ENCODE data around the gene KRT39.

Gene KRT39

DNA sequence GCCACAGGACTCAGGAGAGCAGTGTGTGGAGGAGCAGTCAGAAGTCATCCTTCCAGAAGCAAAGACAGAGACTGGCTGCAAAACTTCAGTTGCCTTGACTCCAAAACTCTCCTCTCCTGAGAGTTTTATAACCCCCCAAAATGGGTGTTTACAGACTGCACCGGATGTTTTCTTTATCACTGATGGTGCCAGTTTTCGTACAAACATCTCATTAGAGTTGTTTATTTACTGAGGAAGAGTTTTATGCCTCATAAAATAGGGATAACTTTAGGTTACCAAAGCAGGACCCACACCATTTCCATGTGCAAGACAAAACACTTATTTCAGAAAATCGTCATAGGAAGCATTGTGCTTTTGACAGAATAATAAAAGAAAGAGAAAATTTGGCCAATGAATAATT, 17.5 kb upstream of the KRT39 start, which contains the start of gene KRT40:
Gene KRT40, minus strand, starts transcription at position 101 of the 400 bp plus-strand sequence. Its CDS starts 53 bp downstream, at position 48.
- no peak for TF ChIP-seq CTCF (IDR thresholded peaks at IDR 0.05; ENCODE audit: low read length, missing control alignments)
- no peak within 1 kb of the TSS for H3K4me3 ChIP-seq (replicated peaks; ENCODE audit: low read depth, low read length)
- no peak for DNase-seq (ENCODE audit: low read depth)

GRCh38 chr17:40981115-40981514, 14.4 kb upstream of the KRT39 start:
- no peak for TF ChIP-seq CTCF (IDR thresholded peaks at IDR 0.05; ENCODE audit: low read length, missing control alignments)
- DNase-seq (ENCODE audit: low read depth) = no peak
- H3K4me3 ChIP-seq (replicated peaks; ENCODE audit: low read depth, low read length) = no peak overlapping the region

DNA sequence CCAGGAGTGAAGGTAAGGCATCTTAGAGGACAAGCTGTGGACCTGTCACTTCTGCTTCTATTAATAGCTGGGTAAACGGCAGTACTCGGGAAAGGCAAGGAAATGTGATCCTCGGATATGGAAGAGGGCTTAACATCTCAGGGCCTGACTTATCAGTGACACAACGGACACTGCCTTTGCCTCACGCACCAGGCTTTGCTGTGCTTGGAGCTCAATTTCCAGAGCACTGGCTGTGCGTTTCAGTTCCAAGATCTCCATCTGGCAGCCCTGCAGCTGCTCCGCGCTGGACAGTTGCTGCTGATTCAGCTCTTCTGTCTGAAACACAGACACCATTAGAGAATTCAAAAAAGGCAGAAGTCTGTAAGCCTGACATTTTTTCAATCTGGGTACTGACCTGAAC, 13.8 kb upstream of the KRT39 start:
- no peak for TF ChIP-seq CTCF (IDR thresholded peaks at IDR 0.05; ENCODE audit: low read length, missing control alignments)
- H3K4me3 ChIP-seq (replicated peaks; ENCODE audit: low read depth, low read length) = no peak overlapping the region
- DNase-seq (ENCODE audit: low read depth) = peak; percentile 1

- DNase-seq (ENCODE audit: low read depth) = no peak
- H3K4me3 ChIP-seq (replicated peaks; ENCODE audit: low read depth, low read length) = no peak overlapping the region
- TF ChIP-seq CTCF (IDR thresholded peaks at IDR 0.05; ENCODE audit: low read length, missing control alignments) = no peak
Measured at GRCh38 chr17:40980117-40980516, 13.4 kb upstream of the KRT39 start.

GRCh38 chr17:40978575-40979151, 11.9 kb upstream of the KRT39 start:
- DNase-seq (ENCODE audit: low read depth) = no peak
- no peak for TF ChIP-seq CTCF (IDR thresholded peaks at IDR 0.05; ENCODE audit: low read length, missing control alignments)

DNA sequence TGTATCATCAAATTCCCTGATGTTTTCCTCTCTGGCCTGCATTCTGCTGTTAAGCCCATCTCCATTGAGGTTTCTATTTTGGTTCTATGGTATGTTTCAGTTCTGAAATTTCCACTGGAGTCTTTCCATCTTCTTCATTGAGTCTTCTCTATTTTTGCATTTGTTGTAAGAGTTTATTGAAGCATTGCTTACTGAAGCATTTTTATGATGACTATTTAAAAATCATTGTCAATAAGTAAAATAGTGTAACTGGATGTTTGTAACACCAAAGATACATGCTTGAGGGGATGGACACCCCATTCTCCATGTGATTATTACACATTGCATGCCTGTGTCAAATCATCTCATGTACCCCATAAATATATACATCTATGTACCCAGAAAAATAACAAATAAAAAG, 8.8 kb upstream of the KRT39 start:
- no peak for TF ChIP-seq CTCF (IDR thresholded peaks at IDR 0.05; ENCODE audit: low read length, missing control alignments)
- DNase-seq (ENCODE audit: low read depth) = no peak
- no peak overlapping the region for H3K4me3 ChIP-seq (replicated peaks; ENCODE audit: low read depth, low read length)

More at GRCh38 chr17:40978575-40979151, 11.9 kb upstream of the KRT39 start:
- no peak overlapping the region for H3K4me3 ChIP-seq (replicated peaks; ENCODE audit: low read depth, low read length)

- no peak for TF ChIP-seq CTCF (IDR thresholded peaks at IDR 0.05; ENCODE audit: low read length, missing control alignments)
- no peak overlapping the region for H3K4me3 ChIP-seq (replicated peaks; ENCODE audit: low read depth, low read length)
- DNase-seq (ENCODE audit: low read depth) = no peak
Measured at GRCh38 chr17:40974366-40974765, 7.6 kb upstream of the KRT39 start.
